Activated naive CD8-positive, alpha-beta T cell treated with anti-CD3 and anti-CD28 coated beads, Interleukin-2, amount 50 U/mL, for 16 hours (primary cell): Measurements from ENCODE around the gene LPAR6.

Experiments used
- DNase-seq: peaks from one replicate; pipeline ENCODE4 v3.0.0-alpha.2; 2020; ENCODE audit warnings: low read depth, low spot score

The LPAR6 gene

GRCh38 chr13:48415516-48415915 is 2.6 kb upstream of the LPAR6 start:
- no peak for DNase-seq

GRCh38 chr13:48414501-48414900 is 1.6 kb upstream of the LPAR6 start:
- no peak for DNase-seq

- no peak for DNase-seq
Observed at GRCh38 chr13:48411841-48412531, 927 bp downstream of the LPAR6 start.

- DNase-seq = no peak
Observed at GRCh38 chr13:48411147-48411794, 1.6 kb downstream of the LPAR6 start.

- DNase-seq = no peak
Observed at GRCh38 chr13:48410199-48410598, 2.7 kb downstream of the LPAR6 start.

GRCh38 chr13:48405875-48406274 is 7.0 kb downstream of the LPAR6 start:
- no peak for DNase-seq

- DNase-seq = no peak
Observed at GRCh38 chr13:48404952-48405351, 8.0 kb downstream of the LPAR6 start.

- no peak for DNase-seq
Observed at GRCh38 chr13:48403913-48404312, 9.0 kb downstream of the LPAR6 start.

GRCh38 chr13:48403151-48403631 is 9.7 kb downstream of the LPAR6 start:
- no peak for DNase-seq

- no peak for DNase-seq
Observed at GRCh38 chr13:48402325-48402932, 10.5 kb downstream of the LPAR6 start.

- no peak for DNase-seq
Observed at GRCh38 chr13:48401480-48401879, 11.4 kb downstream of the LPAR6 start.

GRCh38 chr13:48400850-48401291 is 12.0 kb downstream of the LPAR6 start:
- no peak for DNase-seq

- no peak for DNase-seq
Observed at GRCh38 chr13:48400090-48400694, 12.7 kb downstream of the LPAR6 start.

GRCh38 chr13:48398450-48399095 is 14.3 kb downstream of the LPAR6 start:
- DNase-seq = no peak

- no peak for DNase-seq
Observed at GRCh38 chr13:48397744-48398143, 15.2 kb downstream of the LPAR6 start.

GRCh38 chr13:48393698-48394085 is 19.2 kb downstream of the LPAR6 start:
- DNase-seq = no peak

GRCh38 chr13:48393030-48393697 is 19.7 kb downstream of the LPAR6 start:
- no peak for DNase-seq

GRCh38 chr13:48391257-48391656 is 21.7 kb downstream of the LPAR6 start:
- DNase-seq = no peak

- DNase-seq = no peak
Observed at GRCh38 chr13:48386816-48387215, 26.1 kb downstream of the LPAR6 start.

- DNase-seq = no peak
Observed at GRCh38 chr13:48383384-48383783, 29.5 kb downstream of the LPAR6 start.

GRCh38 chr13:48380581-48380980 is 32.3 kb downstream of the LPAR6 start:
- no peak for DNase-seq
